ENCODE data around the gene GRID1.

The GRID1 gene

GRCh38 chr10:85620807-85621206, 745.8 kb downstream of the GRID1 start:
- DNase-seq = no peak

GRCh38 chr10:85619832-85620231, 746.8 kb downstream of the GRID1 start:
- no peak for DNase-seq

GRCh38 chr10:85618841-85619240, 747.8 kb downstream of the GRID1 start:
- DNase-seq = no peak

- no peak for DNase-seq
Observed at GRCh38 chr10:85617751-85618546, 748.6 kb downstream of the GRID1 start.

- no peak for DNase-seq
Observed at GRCh38 chr10:85615556-85615955, 751.0 kb downstream of the GRID1 start.

GRCh38 chr10:85614981-85615380, 751.6 kb downstream of the GRID1 start:
- DNase-seq = no peak

GRCh38 chr10:85614566-85614965, 752.0 kb downstream of the GRID1 start:
- DNase-seq = no peak

GRCh38 chr10:85613391-85613790, 753.2 kb downstream of the GRID1 start:
- DNase-seq = no peak

- no peak for DNase-seq
Observed at GRCh38 chr10:85612833-85613232, 753.8 kb downstream of the GRID1 start.

GRCh38 chr10:85612378-85612775, 754.2 kb downstream of the GRID1 start:
- peak; percentile 12 for DNase-seq

GRCh38 chr10:85611746-85612377, 754.7 kb downstream of the GRID1 start:
- no peak for DNase-seq

GRCh38 chr10:85611093-85611740, 755.4 kb downstream of the GRID1 start:
- DNase-seq = no peak

- DNase-seq = no peak
Observed at GRCh38 chr10:85610381-85611092, 756.1 kb downstream of the GRID1 start.

- DNase-seq = no peak
Observed at GRCh38 chr10:85609509-85609908, 757.1 kb downstream of the GRID1 start.

- DNase-seq = no peak
Observed at GRCh38 chr10:85608706-85609105, 757.9 kb downstream of the GRID1 start.

GRCh38 chr10:85607043-85607695, 759.4 kb downstream of the GRID1 start:
- no peak for DNase-seq

- no peak for DNase-seq
Observed at GRCh38 chr10:85606401-85606800, 760.2 kb downstream of the GRID1 start.

GRCh38 chr10:85604884-85605283, 761.7 kb downstream of the GRID1 start:
- DNase-seq = no peak

- no peak for DNase-seq
Observed at GRCh38 chr10:85604136-85604725, 762.4 kb downstream of the GRID1 start.

- no peak for DNase-seq
Observed at GRCh38 chr10:85603151-85603940, 763.2 kb downstream of the GRID1 start.

- DNase-seq = no peak
Observed at GRCh38 chr10:85602713-85603112, 763.9 kb downstream of the GRID1 start.

GRCh38 chr10:85602306-85602705, 764.3 kb downstream of the GRID1 start:
- no peak for DNase-seq
